ENCODE results near the gene LAMA4.

- TF ChIP-seq CTCF (conservative IDR thresholded peaks at IDR 0.05): no peak
- no peak for TF ChIP-seq ZFX (IDR thresholded peaks at IDR 0.05)
Observed at GRCh38 chr6:112181130-112181529, 73.2 kb downstream of the LAMA4 start.

All from C4-2B (cell line).